Fibroblast of upper back skin (primary cell): Measurements from ENCODE around the gene ARHGEF26.

ENCODE experiments used
- DNase-seq: peaks from one replicate; pipeline ENCODE4 v3.0.0-alpha.2; 2013

The ARHGEF26 gene

GRCh38 chr3:154115332-154115731, 5.9 kb upstream of the ARHGEF26 start:
- no peak for DNase-seq

GRCh38 chr3:154119951-154120350, 1.2 kb upstream of the ARHGEF26 start:
- no peak for DNase-seq

GRCh38 chr3:154121701-154122551, 736 bp downstream of the ARHGEF26 start:
- peak; percentile 19 for DNase-seq

GRCh38 chr3:154122552-154122911, 1.3 kb downstream of the ARHGEF26 start:
- DNase-seq: no peak

- peak; percentile 21 for DNase-seq
These were observed 1.8 kb downstream of the ARHGEF26 start for GRCh38 chr3:154122912-154123559.

- DNase-seq: no peak
These were observed 2.7 kb downstream of the ARHGEF26 start for GRCh38 chr3:154123906-154124305.

- DNase-seq: no peak
These were observed 4.3 kb downstream of the ARHGEF26 start for GRCh38 chr3:154125378-154126030.

GRCh38 chr3:154126651-154127050, 5.5 kb downstream of the ARHGEF26 start:
- DNase-seq: no peak

GRCh38 chr3:154129625-154130024, 8.4 kb downstream of the ARHGEF26 start:
- no peak for DNase-seq

GRCh38 chr3:154130540-154130939, 9.3 kb downstream of the ARHGEF26 start:
- DNase-seq: no peak

GRCh38 chr3:154131830-154132229, 10.6 kb downstream of the ARHGEF26 start:
- DNase-seq: no peak

- DNase-seq: no peak
These were observed 11.7 kb downstream of the ARHGEF26 start for GRCh38 chr3:154132777-154133375.

GRCh38 chr3:154135511-154136173, 14.5 kb downstream of the ARHGEF26 start:
- DNase-seq: no peak

GRCh38 chr3:154137036-154137435, 15.8 kb downstream of the ARHGEF26 start:
- no peak for DNase-seq

GRCh38 chr3:154139996-154140436, 18.8 kb downstream of the ARHGEF26 start:
- DNase-seq: no peak

GRCh38 chr3:154142608-154143007, 21.4 kb downstream of the ARHGEF26 start:
- DNase-seq: no peak

GRCh38 chr3:154143873-154144272, 22.7 kb downstream of the ARHGEF26 start:
- DNase-seq: no peak

GRCh38 chr3:154144825-154145465, 23.8 kb downstream of the ARHGEF26 start:
- no peak for DNase-seq

- peak; percentile 13 for DNase-seq
These were observed 27.4 kb downstream of the ARHGEF26 start for GRCh38 chr3:154148541-154148940.

GRCh38 chr3:154149286-154149685, 28.1 kb downstream of the ARHGEF26 start:
- DNase-seq: no peak

GRCh38 chr3:154151969-154152368, 30.8 kb downstream of the ARHGEF26 start:
- peak; percentile 92 for DNase-seq

- DNase-seq: no peak
These were observed 31.6 kb downstream of the ARHGEF26 start for GRCh38 chr3:154152741-154153140.
